PC-3 (cell line): ENCODE data around the gene GAL.

ENCODE experiments used
- EZH2 ChIP-seq: fragments of 300-600 bp; sonication (generic); IDR thresholded peaks from one replicate; pipeline ENCODE4 v1.6.1; 2017; ENCODE audit warnings: antibody characterized with exemption, mild to moderate bottlenecking, low read length; ENCODE audit not compliant: unreplicated experiment
- EZH2phosphoT487 ChIP-seq: fragments of 300-600 bp; sonication (generic); IDR thresholded peaks from 2 replicates; pipeline ENCODE4 v1.6.1; 2018; ENCODE audit warnings: mild to moderate bottlenecking, antibody characterized with exemption, low read length, borderline replicate concordance
- TF ChIP-seq, protein P1 (sequence below): fragments of 300-600 bp; sonication (generic); conservative IDR thresholded peaks from 2 replicates; pipeline ENCODE4 v1.5.1; 2017; ENCODE audit warnings: antibody characterized with exemption, low read depth, mild to moderate bottlenecking, low read length

DNA sequence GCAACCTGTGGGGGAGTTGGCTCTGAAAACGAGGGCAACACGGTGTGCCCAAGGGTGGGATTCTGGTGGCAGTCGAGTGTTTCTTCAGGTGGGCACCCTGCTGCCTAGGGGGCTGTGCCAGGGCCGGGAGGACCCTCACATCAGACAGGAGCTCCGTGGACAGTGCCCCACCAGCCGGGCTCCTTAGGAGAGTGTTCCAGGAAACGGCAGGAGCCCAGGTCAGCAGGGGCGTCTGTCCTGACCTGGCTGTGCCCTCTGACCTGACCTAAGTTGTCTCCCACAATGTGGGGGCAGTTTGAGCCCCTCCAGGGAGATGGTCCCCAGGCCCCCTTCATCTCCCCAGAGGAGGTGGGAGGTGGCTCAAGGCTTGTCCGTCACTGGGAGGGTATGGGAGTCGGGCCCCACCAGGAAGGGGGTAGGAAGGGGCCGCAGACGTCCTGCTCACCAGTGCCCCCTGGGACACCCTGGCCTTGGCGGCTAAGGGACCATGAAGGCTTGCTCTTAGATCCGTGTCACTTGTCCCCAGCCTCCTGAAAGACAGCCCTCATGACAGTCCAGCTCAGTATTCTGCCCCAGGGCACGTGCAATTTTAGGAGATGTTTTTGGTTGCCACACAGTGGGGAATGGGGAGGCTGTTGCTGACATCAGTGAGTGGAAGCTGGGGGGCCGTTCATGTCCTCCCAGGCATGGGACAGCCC, 32.2 kb upstream of the GAL start:
- TF ChIP-seq EZH2, result no peak
- TF ChIP-seq, protein P1, sequence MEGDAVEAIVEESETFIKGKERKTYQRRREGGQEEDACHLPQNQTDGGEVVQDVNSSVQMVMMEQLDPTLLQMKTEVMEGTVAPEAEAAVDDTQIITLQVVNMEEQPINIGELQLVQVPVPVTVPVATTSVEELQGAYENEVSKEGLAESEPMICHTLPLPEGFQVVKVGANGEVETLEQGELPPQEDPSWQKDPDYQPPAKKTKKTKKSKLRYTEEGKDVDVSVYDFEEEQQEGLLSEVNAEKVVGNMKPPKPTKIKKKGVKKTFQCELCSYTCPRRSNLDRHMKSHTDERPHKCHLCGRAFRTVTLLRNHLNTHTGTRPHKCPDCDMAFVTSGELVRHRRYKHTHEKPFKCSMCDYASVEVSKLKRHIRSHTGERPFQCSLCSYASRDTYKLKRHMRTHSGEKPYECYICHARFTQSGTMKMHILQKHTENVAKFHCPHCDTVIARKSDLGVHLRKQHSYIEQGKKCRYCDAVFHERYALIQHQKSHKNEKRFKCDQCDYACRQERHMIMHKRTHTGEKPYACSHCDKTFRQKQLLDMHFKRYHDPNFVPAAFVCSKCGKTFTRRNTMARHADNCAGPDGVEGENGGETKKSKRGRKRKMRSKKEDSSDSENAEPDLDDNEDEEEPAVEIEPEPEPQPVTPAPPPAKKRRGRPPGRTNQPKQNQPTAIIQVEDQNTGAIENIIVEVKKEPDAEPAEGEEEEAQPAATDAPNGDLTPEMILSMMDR, result no peak
- TF ChIP-seq EZH2phosphoT487, result no peak
